Measurements from ENCODE around the gene ETS1.

Gene ETS1

GRCh38 chr11:128409476-128409875 lies 177.9 kb downstream of the ETS1 start:
- H3K9me3 ChIP-seq (ENCODE audit: control insufficient read depth, insufficient read depth, low read depth, low read length): no peaks in the 10 kb centered on the region
- no peaks in the 10 kb centered on the region for H3K36me3 ChIP-seq (ENCODE audit: control insufficient read depth in 2 of 2, insufficient read depth in 1 of 2, low read length in 2 of 2)
- no peak overlapping the region for H3K27ac ChIP-seq (ENCODE audit: extremely low read depth, low read depth, low read length)
- TF ChIP-seq ZNF366 (tag by site-specific recombination; conservative IDR thresholded peaks at IDR 0.05) (no peak), ZSCAN16 (tag by site-specific recombination; IDR thresholded peaks at IDR 0.05) (no peak), ZBTB48 (tag by site-specific recombination; IDR thresholded peaks at IDR 0.05) (no peak), ZBTB44 (tag by site-specific recombination; IDR thresholded peaks at IDR 0.05) (no peak), ZFP41 (tag by site-specific recombination; IDR thresholded peaks at IDR 0.05; ENCODE audit: borderline replicate concordance) (no peak), ZNF157 (tag by site-specific recombination; IDR thresholded peaks at IDR 0.05) (no peak), ZNF202 (tag by site-specific recombination; IDR thresholded peaks at IDR 0.05; ENCODE audit: borderline replicate concordance) (no peak), ZNF600 (tag by site-specific recombination; IDR thresholded peaks at IDR 0.05) (no peak), ZNF19 (tag by site-specific recombination; IDR thresholded peaks at IDR 0.05; ENCODE audit: low read depth) (no peak), HOXC10 (CRISPR knock-in tag; IDR thresholded peaks at IDR 0.05) (no peak), ZNF596 (tag by site-specific recombination; IDR thresholded peaks at IDR 0.05) (no peak), ZNF514 (tag by site-specific recombination; IDR thresholded peaks at IDR 0.05) (no peak)
- TF ChIP-seq, protein P1, sequence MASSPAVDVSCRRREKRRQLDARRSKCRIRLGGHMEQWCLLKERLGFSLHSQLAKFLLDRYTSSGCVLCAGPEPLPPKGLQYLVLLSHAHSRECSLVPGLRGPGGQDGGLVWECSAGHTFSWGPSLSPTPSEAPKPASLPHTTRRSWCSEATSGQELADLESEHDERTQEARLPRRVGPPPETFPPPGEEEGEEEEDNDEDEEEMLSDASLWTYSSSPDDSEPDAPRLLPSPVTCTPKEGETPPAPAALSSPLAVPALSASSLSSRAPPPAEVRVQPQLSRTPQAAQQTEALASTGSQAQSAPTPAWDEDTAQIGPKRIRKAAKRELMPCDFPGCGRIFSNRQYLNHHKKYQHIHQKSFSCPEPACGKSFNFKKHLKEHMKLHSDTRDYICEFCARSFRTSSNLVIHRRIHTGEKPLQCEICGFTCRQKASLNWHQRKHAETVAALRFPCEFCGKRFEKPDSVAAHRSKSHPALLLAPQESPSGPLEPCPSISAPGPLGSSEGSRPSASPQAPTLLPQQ (tag by site-specific recombination; IDR thresholded peaks at IDR 0.05): no peak
- TF ChIP-seq, protein P2, sequence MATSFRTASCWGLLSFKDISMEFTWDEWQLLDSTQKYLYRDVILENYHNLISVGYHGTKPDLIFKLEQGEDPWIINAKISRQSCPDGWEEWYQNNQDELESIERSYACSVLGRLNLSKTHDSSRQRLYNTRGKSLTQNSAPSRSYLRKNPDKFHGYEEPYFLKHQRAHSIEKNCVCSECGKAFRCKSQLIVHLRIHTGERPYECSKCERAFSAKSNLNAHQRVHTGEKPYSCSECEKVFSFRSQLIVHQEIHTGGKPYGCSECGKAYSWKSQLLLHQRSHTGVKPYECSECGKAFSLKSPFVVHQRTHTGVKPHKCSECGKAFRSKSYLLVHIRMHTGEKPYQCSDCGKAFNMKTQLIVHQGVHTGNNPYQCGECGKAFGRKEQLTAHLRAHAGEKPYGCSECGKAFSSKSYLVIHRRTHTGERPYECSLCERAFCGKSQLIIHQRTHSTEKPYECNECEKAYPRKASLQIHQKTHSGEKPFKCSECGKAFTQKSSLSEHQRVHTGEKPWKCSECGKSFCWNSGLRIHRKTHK (tag by site-specific recombination; IDR thresholded peaks at IDR 0.05): no peak
- H3K4me3 ChIP-seq (ENCODE audit: low read depth, low read length): no peak overlapping the region
- POLR2A ChIA-PET: interaction anchor here (1.0 kb wide), 1 partner anchor 10 kb away, joined by 3 read pairs; no protein-coding TSS in a partner anchor
- CTCF ChIA-PET: interaction anchor here (1.6 kb wide), 1 partner anchor 223 kb away, joined by 4 read pairs; no protein-coding TSS in a partner anchor
- no peaks in the 10 kb centered on the region; the same call in 1 of the 2 replicates for H3K4me1 ChIP-seq (ENCODE audit: control insufficient read depth, insufficient read depth, low read length)

Measured in HEK293 (cell line).